Lung (tissue), 12 donors: ENCODE data around the gene TTLL5. TPM values are rescaled to one million over a fixed set of nuclear protein-coding genes. Genes with fewer than 3 reads are reported as not detected.

Source experiments
- ATAC-seq: fragments of 200-7000 bp; cut with Tn5 transposase; one replicate; pipeline ENCODE4 v1.9.1; 2020; ENCODE audit warnings: moderate number of reproducible peaks; ENCODE audit not compliant: insufficient read depth, low FRiP score
- DNase-seq, 3 donors: peaks; one replicate each; pipeline ENCODE4 v3.0.0-alpha.2; 2013 to 2017
- H3K27ac ChIP-seq, 2 donors: one replicate each; pipeline ENCODE4 v1.5.1; 2013; ENCODE audit warnings: mild to moderate bottlenecking in 2 of 2, moderate library complexity in 2 of 2, control low read depth in 1 of 2, inconsistent platforms in 1 of 2, low read depth in 1 of 2, low read length in 1 of 2
- H3K27me3 ChIP-seq, 3 donors: one replicate each; pipeline ENCODE4 v1.5.1; 2013; ENCODE audit warnings: low read length in 2 of 3; ENCODE audit not compliant: control insufficient read depth in 3 of 3, insufficient read depth in 3 of 3
- H3K36me3 ChIP-seq, 4 donors: one replicate each; pipeline ENCODE4 v1.5.1; 2013; ENCODE audit warnings: low read length in 4 of 4, mild to moderate bottlenecking in 1 of 4, moderate library complexity in 1 of 4; ENCODE audit not compliant: control insufficient read depth in 4 of 4, insufficient read depth in 4 of 4
- H3K4me1 ChIP-seq, 5 donors: one replicate each; pipeline ENCODE4 v1.5.1; 2013; ENCODE audit warnings: low read length in 5 of 5, mild to moderate bottlenecking in 2 of 5, moderate library complexity in 1 of 5; ENCODE audit not compliant: control insufficient read depth in 5 of 5, insufficient read depth in 5 of 5
- H3K4me3 ChIP-seq: one replicate; pipeline ENCODE4 v1.5.1; 2013; ENCODE audit warnings: mild to moderate bottlenecking, control low read depth, moderate library complexity
- H3K9ac ChIP-seq, 2 donors: one replicate each; pipeline ENCODE4 v1.5.1; 2013; ENCODE audit warnings: low read length in 2 of 2, control low read depth in 1 of 2; ENCODE audit not compliant: insufficient read depth in 1 of 2
- H3K9me3 ChIP-seq, 4 donors: one replicate each; pipeline ENCODE4 v1.5.1; 2013; ENCODE audit warnings: low read length in 3 of 4, mild to moderate bottlenecking in 1 of 4, moderate library complexity in 1 of 4; ENCODE audit not compliant: control insufficient read depth in 4 of 4, insufficient read depth in 3 of 4
- WGBS, 2 donors: extraction: QIAGEN DNeasy Blood & Tissue Kit; methylation state at CpG; one replicate each; pipeline ENCODE4 v1.1.7; 2013; 5-methylcytosine and 5-hydroxymethylcytosine counted together
- polyA plus RNA-seq, 2 donors: library from polyadenylated mRNA; stranded (reverse); fragments of 200-250 nt; gene quantifications; one replicate each; pipeline ENCODE4 v1.2.1, GENCODE V29; 2013
- total RNA-seq, 2 donors: library from RNA; depleted of rRNA in 1 of 2; stranded (reverse); fragments of >200 nt in 1 of 2; gene quantifications; one replicate each; pipeline ENCODE4 v1.2.1, GENCODE V29; 2014 to 2021
- TF ChIP-seq, protein P1 (sequence below): IDR thresholded peaks from 2 replicates; pipeline ENCODE4 v1.5.1; 2012; ENCODE audit warnings: mild to moderate bottlenecking; ENCODE audit errors: control extremely low read depth, extremely low read depth
- donor health status: control.
- donor health status: control.
- donor health status: Bipolar disorder and iron deficiency.
- donor health status: healthy.
- donor health status: DM: yes; HTN: yes; CAD: no.

The TTLL5 gene
- total and polyA plus RNA-seq, 4 donors: 10.3 to 58.6 (median 28.8) TPM

GRCh38 chr14:75906680-75907280, 245.7 kb downstream of the TTLL5 start:
- Histone ChIP-seq H3K4me1 (peaks cover 0 to 49% (median 18%) of the 10 kb centered on the region in 5 donors), H3K9ac (no peak overlapping the region), H3K9me3 (no peaks in the 10 kb centered on the region), H3K4me3 (no peak overlapping the region), H3K36me3 (peaks cover 0 to 10% (median 2%) of the 10 kb centered on the region in 4 donors), H3K27ac (no peak overlapping the region), H3K27me3 (no peaks in the 10 kb centered on the region)
- DNase-seq (peak; percentile 73 to 87 (median 87)), ATAC-seq (no peak)
- 45 to 50% methylated on average over 4 of the region's 4 CpGs for WGBS, 2 donors
- TF ChIP-seq, protein P1, sequence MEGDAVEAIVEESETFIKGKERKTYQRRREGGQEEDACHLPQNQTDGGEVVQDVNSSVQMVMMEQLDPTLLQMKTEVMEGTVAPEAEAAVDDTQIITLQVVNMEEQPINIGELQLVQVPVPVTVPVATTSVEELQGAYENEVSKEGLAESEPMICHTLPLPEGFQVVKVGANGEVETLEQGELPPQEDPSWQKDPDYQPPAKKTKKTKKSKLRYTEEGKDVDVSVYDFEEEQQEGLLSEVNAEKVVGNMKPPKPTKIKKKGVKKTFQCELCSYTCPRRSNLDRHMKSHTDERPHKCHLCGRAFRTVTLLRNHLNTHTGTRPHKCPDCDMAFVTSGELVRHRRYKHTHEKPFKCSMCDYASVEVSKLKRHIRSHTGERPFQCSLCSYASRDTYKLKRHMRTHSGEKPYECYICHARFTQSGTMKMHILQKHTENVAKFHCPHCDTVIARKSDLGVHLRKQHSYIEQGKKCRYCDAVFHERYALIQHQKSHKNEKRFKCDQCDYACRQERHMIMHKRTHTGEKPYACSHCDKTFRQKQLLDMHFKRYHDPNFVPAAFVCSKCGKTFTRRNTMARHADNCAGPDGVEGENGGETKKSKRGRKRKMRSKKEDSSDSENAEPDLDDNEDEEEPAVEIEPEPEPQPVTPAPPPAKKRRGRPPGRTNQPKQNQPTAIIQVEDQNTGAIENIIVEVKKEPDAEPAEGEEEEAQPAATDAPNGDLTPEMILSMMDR: peak; percentile 80

DNA sequence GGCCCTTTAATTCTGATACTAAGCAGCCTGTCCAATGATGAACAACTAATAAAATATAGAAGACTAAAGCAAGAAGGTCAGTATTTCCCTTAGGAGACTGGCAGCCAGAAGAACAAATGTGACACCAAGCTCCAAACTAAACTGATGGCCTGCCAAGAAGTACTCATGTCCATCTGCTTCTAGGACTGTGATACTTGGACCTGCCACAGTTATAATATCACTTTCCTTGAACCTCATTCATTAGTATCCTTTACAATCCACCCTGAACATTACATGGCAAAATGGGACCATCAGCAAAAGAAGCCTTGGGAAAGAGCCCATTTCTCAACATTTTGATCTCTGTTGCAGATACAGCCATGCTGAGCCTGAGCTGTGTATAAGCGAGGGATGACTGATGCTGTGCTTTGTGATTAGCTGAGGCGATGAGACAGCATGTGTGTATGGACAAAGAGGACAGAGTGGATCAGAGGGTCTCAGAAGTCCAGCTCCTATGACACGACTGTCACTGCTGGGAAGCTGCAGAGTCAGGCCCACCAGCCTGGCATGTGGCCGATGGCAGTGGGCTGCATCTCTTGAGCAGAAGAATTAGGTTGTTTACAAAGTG, 246.8 kb downstream of the TTLL5 start:
- DNase-seq: peak in 2 of 3 donors; percentile 29 to 62
- peaks cover 0 to 51% (median 18%) of the 10 kb centered on the region in 5 donors for H3K4me1 ChIP-seq
- H3K4me3 ChIP-seq: no peak overlapping the region
- no peak overlapping the region for H3K27ac ChIP-seq
- TF ChIP-seq, protein P1: no peak
- 92 to 93% methylated on average over 4 of the region's 4 CpGs for WGBS, 2 donors
- ATAC-seq: no peak
- H3K9me3 ChIP-seq: no peaks in the 10 kb centered on the region
- no peak overlapping the region for H3K9ac ChIP-seq
- peaks cover 0 to 10% (median under 1%) of the 10 kb centered on the region in 4 donors for H3K36me3 ChIP-seq
- no peaks in the 10 kb centered on the region for H3K27me3 ChIP-seq

- no peaks in the 10 kb centered on the region for H3K9me3 ChIP-seq
- peaks cover 0 to 43% (median 11%) of the 10 kb centered on the region in 5 donors for H3K4me1 ChIP-seq
- no peak overlapping the region for H3K9ac ChIP-seq
- H3K36me3 ChIP-seq: peaks cover 0 to 10% (median 0%) of the 10 kb centered on the region in 4 donors
- TF ChIP-seq, protein P1: no peak
- no peak overlapping the region for H3K27ac ChIP-seq
- ATAC-seq (no peak), DNase-seq (no peak)
- 89 to 91% methylated on average over 3 of the region's 3 CpGs for WGBS, 2 donors
- no peaks in the 10 kb centered on the region for H3K27me3 ChIP-seq
- H3K4me3 ChIP-seq: no peak overlapping the region
Measured at GRCh38 chr14:75909630-75910029, 248.6 kb downstream of the TTLL5 start.
